H1 (cell line): Measurements from ENCODE around the gene RERG. TPM values are rescaled to one million over a fixed set of nuclear protein-coding genes. Genes with fewer than 3 reads are reported as not detected.

Experiments
- CTCF ChIA-PET: fragments of 300-600 bp; sonication (Branson Sonifier 250); formaldehyde crosslinking; loops from one replicate; lab custom pipeline; 2021; ENCODE audit not compliant: partially characterized antibody; lab: Charles Lee
- POLR2A ChIA-PET: fragments of 300-600 bp; sonication (Branson Sonifier 250); formaldehyde crosslinking; loops from one replicate; lab custom pipeline; 2021; ENCODE audit warnings: inconsistent platforms; ENCODE audit not compliant: partially characterized antibody; lab: Charles Lee
- DNase-seq, 2 experiments: peaks; one replicate each; pipeline versions ENCODE4 v3.0.0 to v3.0.0-alpha.2; 2010 to 2022; ENCODE audit warnings: low spot score in 2 of 2, low read depth in 1 of 2, mixed read lengths in 1 of 2
- FAIRE-seq: peaks from 2 replicates; lab custom pipeline; 2011; peaks lifted over from hg19 to GRCh38; lab: Jason Lieb, UNC
- H2AFZ ChIP-seq: 2 replicates; pipeline ENCODE4 v1.8.1; 2012; ENCODE audit warnings: low read length, inconsistent platforms
- H2AK5ac ChIP-seq: 2 replicates; pipeline ENCODE4 v1.6.1; 2013; ENCODE audit warnings: low read depth, low read length
- H2BK120ac ChIP-seq: replicated peaks from 2 replicates; pipeline ENCODE3; 2013; ENCODE audit warnings: low read depth, low read length, inconsistent platforms
- H2BK12ac ChIP-seq: 2 replicates; pipeline ENCODE4 v1.6.1; 2013; ENCODE audit warnings: low read depth, low read length
- H2BK15ac ChIP-seq: 2 replicates; pipeline ENCODE4 v1.6.1; 2013; ENCODE audit warnings: low read length
- H2BK20ac ChIP-seq: 2 replicates; pipeline ENCODE4 v1.6.1; 2013; ENCODE audit warnings: low read length
- H2BK5ac ChIP-seq: 2 replicates; pipeline ENCODE4 v1.6.1; 2013; ENCODE audit warnings: low read depth, low read length
- H3K14ac ChIP-seq: 2 replicates; pipeline ENCODE4 v1.6.1; 2013; ENCODE audit warnings: inconsistent platforms; ENCODE audit not compliant: insufficient read length
- H3K18ac ChIP-seq: 2 replicates; pipeline ENCODE4 v1.6.1; 2013; ENCODE audit warnings: low read length; ENCODE audit errors: extremely low read depth
- H3K23ac ChIP-seq: 2 replicates; pipeline ENCODE4 v1.6.1; 2013; ENCODE audit warnings: inconsistent platforms; ENCODE audit not compliant: insufficient read length
- H3K23me2 ChIP-seq: 2 replicates; pipeline ENCODE4 v1.6.1; 2013; ENCODE audit warnings: low read depth, low read length
- H3K27ac ChIP-seq: 2 replicates; pipeline ENCODE4 v1.6.1; 2011; ENCODE audit warnings: low read depth, low read length, inconsistent platforms
- H3K27me3 ChIP-seq, 4 experiments: replicated peaks in 1 of 4; 1 replicate in 1 of 4; 2 replicates in 3 of 4; pipeline versions ENCODE4 v1.6.1 to v1.8.1; 2011 to 2013; ENCODE audit warnings: low read length in 3 of 4, mild to moderate bottlenecking in 3 of 4, inconsistent platforms in 2 of 4, mixed read lengths in 2 of 4, moderate library complexity in 1 of 4; ENCODE audit not compliant: control insufficient read depth in 3 of 4, insufficient read depth in 3 of 4; ENCODE audit errors: extremely low read depth in 1 of 4
- H3K36me3 ChIP-seq, 4 experiments: 2 replicates each; pipeline versions ENCODE4 v1.6.1 to v1.8.1; 2011 to 2013; ENCODE audit warnings: mild to moderate bottlenecking in 4 of 4, low read length in 3 of 4, moderate library complexity in 2 of 4, control low read depth in 1 of 4, inconsistent platforms in 1 of 4; ENCODE audit not compliant: insufficient read depth in 4 of 4, control insufficient read depth in 2 of 4
- H3K4ac ChIP-seq: replicated peaks from 2 replicates; pipeline ENCODE3; 2013; ENCODE audit warnings: low read length, low read depth, mixed read lengths, inconsistent platforms; ENCODE audit not compliant: insufficient read length
- H3K4me1 ChIP-seq, 4 experiments: replicated peaks in 1 of 4; 1 replicate in 1 of 4; 2 replicates in 3 of 4; pipeline versions ENCODE4 v1.6.1 to v1.8.1; 2011 to 2013; ENCODE audit warnings: low read length in 3 of 4, inconsistent platforms in 2 of 4, mixed read lengths in 1 of 4; ENCODE audit not compliant: insufficient read depth in 4 of 4, control insufficient read depth in 3 of 4
- H3K4me2 ChIP-seq, 2 experiments: 2 replicates each; pipeline versions ENCODE4 v1.6.1 to v1.8.1; 2011 to 2013; ENCODE audit warnings: low read depth in 2 of 2, low read length in 2 of 2, control low read depth in 1 of 2, inconsistent platforms in 1 of 2, mild to moderate bottlenecking in 1 of 2; ENCODE audit not compliant: insufficient read depth in 1 of 2
- H3K4me3 ChIP-seq, 4 experiments: fragments of 200-600, 300-600 bp in 1 of 4; sonication (generic), shearing (Covaris generic), sonication (Bioruptor Twin) in 1 of 4; 2 replicates each; pipeline versions ENCODE4 v1.5.1 to v1.8.1; 2011 to 2016; ENCODE audit warnings: low read length in 4 of 4, low read depth in 3 of 4, control low read depth in 2 of 4, inconsistent platforms in 2 of 4, mild to moderate bottlenecking in 2 of 4, mixed read lengths in 1 of 4, moderate library complexity in 1 of 4; ENCODE audit not compliant: insufficient read depth in 2 of 4; ENCODE audit errors: extremely low read depth in 1 of 4
- H3K56ac ChIP-seq: replicated peaks from 2 replicates; pipeline ENCODE3; 2013; ENCODE audit warnings: low read depth, mild to moderate bottlenecking, mixed read lengths, low read length, inconsistent platforms; ENCODE audit not compliant: insufficient read length
- H3K79me1 ChIP-seq: 2 replicates; pipeline ENCODE4 v1.6.1; 2013; ENCODE audit warnings: low read depth, low read length, control low read depth
- H3K79me2 ChIP-seq, 2 experiments: 2 replicates each; pipeline versions ENCODE4 v1.6.1 to v1.8.1; 2012 to 2013; ENCODE audit warnings: low read length in 2 of 2, mild to moderate bottlenecking in 2 of 2, inconsistent platforms in 1 of 2; ENCODE audit not compliant: insufficient read depth in 2 of 2, control insufficient read depth in 1 of 2
- H3K9ac ChIP-seq, 4 experiments: replicated peaks in 1 of 4; 1 replicate in 1 of 4; 2 replicates in 3 of 4; pipeline versions ENCODE4 v1.6.1 to v1.8.1; 2011 to 2013; ENCODE audit warnings: low read depth in 3 of 4, low read length in 3 of 4, control low read depth in 2 of 4, mild to moderate bottlenecking in 2 of 4, moderate library complexity in 2 of 4, inconsistent platforms in 1 of 4; ENCODE audit errors: extremely low read depth in 1 of 4
- H3K9me3 ChIP-seq, 2 experiments: 2 replicates each; pipeline versions ENCODE4 v1.6.1 to v1.8.1; 2012 to 2013; ENCODE audit warnings: mild to moderate bottlenecking in 2 of 2, moderate library complexity in 2 of 2, control low read depth in 1 of 2, inconsistent platforms in 1 of 2, low read depth in 1 of 2, low read length in 1 of 2, mixed read lengths in 1 of 2; ENCODE audit not compliant: insufficient read depth in 2 of 2
- H4K20me1 ChIP-seq, 2 experiments: replicated peaks in 1 of 2; 2 replicates each; pipeline versions ENCODE3 to v1.8.1; 2011 to 2013; ENCODE audit warnings: inconsistent platforms in 2 of 2, low read length in 2 of 2, mild to moderate bottlenecking in 1 of 2; ENCODE audit not compliant: insufficient read depth in 2 of 2, control insufficient read depth in 1 of 2
- H4K5ac ChIP-seq: 2 replicates; pipeline ENCODE4 v1.6.1; 2013; ENCODE audit warnings: low read length, low read depth, mixed read lengths, inconsistent platforms; ENCODE audit not compliant: insufficient read length
- H4K8ac ChIP-seq: 2 replicates; pipeline ENCODE4 v1.8.0; 2013; ENCODE audit warnings: mild to moderate bottlenecking, moderate library complexity, low read length, inconsistent platforms; ENCODE audit not compliant: insufficient read depth; ENCODE audit errors: extremely low read depth
- H4K91ac ChIP-seq: replicated peaks from 2 replicates; pipeline ENCODE3; 2013; ENCODE audit warnings: low read length, mixed read lengths, inconsistent platforms; ENCODE audit not compliant: insufficient read length
- CHD2 ChIP-seq: IDR thresholded peaks from 2 replicates; pipeline ENCODE4 v1.6.1; 2012; ENCODE audit warnings: low read length, improper control_type of control experiment
- GABPA ChIP-seq: IDR thresholded peaks from 2 replicates; pipeline ENCODE4 v1.6.1; 2011; ENCODE audit warnings: mild to moderate bottlenecking, low read length, moderate library complexity, borderline replicate concordance; ENCODE audit not compliant: insufficient read depth
- MAFK ChIP-seq: IDR thresholded peaks from 2 replicates; pipeline ENCODE4 v1.6.1; 2012; ENCODE audit warnings: low read depth, mild to moderate bottlenecking, improper control_type of control experiment, low read length
- TAF7 ChIP-seq: optimal IDR thresholded peaks from 2 replicates; pipeline ENCODE3; 2011; ENCODE audit warnings: low read depth, mild to moderate bottlenecking, inconsistent platforms, low read length, moderate library complexity, borderline replicate concordance
- WGBS, 2 experiments: shearing (Covaris generic) in 1 of 2; methylation state at CpG; one replicate each; pipeline versions ENCODE4 v1.1.6 to v1.1.7; 2013 to 2015; ENCODE audit warnings: low lambda C conversion rate in 2 of 2, mixed read lengths in 2 of 2, inconsistent platforms in 1 of 2, low coverage in 1 of 2, missing lambda C conversion rate in 1 of 2; ENCODE audit not compliant: insufficient replicate concordance in 2 of 2, insufficient coverage in 1 of 2, insufficient read length in 1 of 2; ENCODE audit errors: extremely low coverage in 1 of 2, missing lambda C conversion rate in 1 of 2; 5-methylcytosine and 5-hydroxymethylcytosine counted together
- polyA plus RNA-seq, 7 experiments: library from polyadenylated mRNA; depleted of rRNA in 3 of 7; stranded (reverse) in 5 of 7; unstranded in 2 of 7; fragments of >200 nt in 5 of 7; fragments of 200-250 nt in 2 of 7; gene quantifications; 1 replicate in 5 of 7; 2 replicates in 1 of 7; 4 replicates in 1 of 7; pipeline versions ENCODE4 v1.2.1 to v1.2.3, GENCODE V29; 2011 to 2013; ENCODE audit warnings: missing spikeins in 2 of 7, mixed read lengths in 2 of 7
- total RNA-seq: library from RNA; stranded (reverse); fragmentation: NEBNext Ultra II Directional; extraction: Animal tissue kit (Norgen Biotek cat#: 25700); gene quantifications from 2 replicates; pipeline ENCODE4 v1.2.1, GENCODE V29; 2021
- TF ChIP-seq, protein P1 (sequence below): IDR thresholded peaks from 2 replicates; pipeline ENCODE4 v1.6.1; 2012; ENCODE audit warnings: inconsistent platforms

RERG gene
- total and polyA plus RNA-seq, 2 of the 8 experiments (the other 6 are each of a cell fraction or from before 2014, with no cell fraction given) = 0.12 to 0.86 TPM

DNA sequence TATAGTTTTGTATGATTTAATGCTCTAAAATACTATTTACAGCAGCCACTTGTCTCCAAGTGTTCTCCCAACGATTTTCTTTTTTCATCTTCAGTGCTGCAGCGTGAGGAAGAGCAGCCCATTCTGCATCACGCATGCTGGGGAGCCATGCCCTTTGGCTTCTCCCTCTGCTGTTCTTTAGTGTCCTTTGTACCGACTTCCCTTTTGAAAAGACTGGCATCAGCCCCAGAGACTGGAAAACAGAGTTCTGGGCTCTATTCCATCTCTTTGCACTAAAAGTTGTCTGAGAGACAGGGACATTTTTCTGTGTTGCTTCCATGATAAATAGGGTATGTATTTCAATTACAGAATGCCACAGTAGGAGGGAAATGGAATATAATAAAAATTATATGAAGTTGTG lies 105.1 kb downstream of the RERG start:
- H3K4me1 ChIP-seq = no peaks in the 10 kb centered on the region
- H4K20me1 ChIP-seq = no peaks in the 10 kb centered on the region
- H3K9me3 ChIP-seq = no peaks in the 10 kb centered on the region
- no peak overlapping the region for H4K91ac ChIP-seq
- ChIA-PET POLR2A (no interaction called here), CTCF (no interaction called here)
- H2BK20ac ChIP-seq = no peak overlapping the region
- no peaks in the 10 kb centered on the region for H3K79me2 ChIP-seq
- no peak overlapping the region for H3K23ac ChIP-seq
- H2BK5ac ChIP-seq = no peak overlapping the region
- WGBS, 2 experiments = 85% methylated on average over 4 of the region's 4 CpGs; no CpG with 5 or more reads in 1 of the 2 experiments
- no peaks in the 10 kb centered on the region for H3K36me3 ChIP-seq
- H3K4ac ChIP-seq = no peak overlapping the region
- no peak overlapping the region for H3K56ac ChIP-seq
- TF ChIP-seq CHD2 (no peak), GABPA (no peak), MAFK (no peak), TAF7 (no peak)
- TF ChIP-seq, protein P1, sequence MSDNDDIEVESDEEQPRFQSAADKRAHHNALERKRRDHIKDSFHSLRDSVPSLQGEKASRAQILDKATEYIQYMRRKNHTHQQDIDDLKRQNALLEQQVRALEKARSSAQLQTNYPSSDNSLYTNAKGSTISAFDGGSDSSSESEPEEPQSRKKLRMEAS = no peak
- H3K14ac ChIP-seq = no peak overlapping the region
- no peak overlapping the region for H4K5ac ChIP-seq
- H3K27me3 ChIP-seq = no peaks in the 10 kb centered on the region
- no peak overlapping the region for H4K8ac ChIP-seq
- no peak overlapping the region for H3K18ac ChIP-seq
- no peak overlapping the region for H2AFZ ChIP-seq
- no peak overlapping the region for H2BK15ac ChIP-seq
- no peaks in the 10 kb centered on the region for H3K79me1 ChIP-seq
- H3K9ac ChIP-seq = no peak overlapping the region
- no peak overlapping the region for H3K4me3 ChIP-seq
- H2AK5ac ChIP-seq = no peak overlapping the region
- H2BK120ac ChIP-seq = no peak overlapping the region
- DNase-seq (no peak), FAIRE-seq (no peak)
- H3K23me2 ChIP-seq = no peaks in the 10 kb centered on the region
- no peak overlapping the region for H2BK12ac ChIP-seq
- H3K27ac ChIP-seq = no peak overlapping the region
- H3K4me2 ChIP-seq = no peak overlapping the region
